Mesenchymal stem cell (in vitro differentiated cells and primary cell): ENCODE results near the gene ZDHHC13.

ENCODE experiments used
- DNase-seq: peaks from one replicate; pipeline ENCODE4 v3.0.0-alpha.2; 2013
- H2AFZ ChIP-seq: one replicate; pipeline ENCODE4 v1.6.1; 2013; ENCODE audit warnings: low read depth, mild to moderate bottlenecking, control low read depth, inconsistent platforms, low read length, moderate library complexity
- H2AK5ac ChIP-seq: 2 replicates; pipeline ENCODE4 v1.6.1; 2013; ENCODE audit warnings: low read length, moderate library complexity, mild to moderate bottlenecking, inconsistent platforms; ENCODE audit not compliant: severe bottlenecking
- H2BK120ac ChIP-seq: one replicate; pipeline ENCODE4 v1.6.1; 2013; ENCODE audit warnings: low read depth, mild to moderate bottlenecking, inconsistent platforms, low read length, moderate library complexity
- H2BK12ac ChIP-seq, 2 experiments: one replicate each; pipeline ENCODE4 v1.6.1; 2013; ENCODE audit warnings: inconsistent platforms in 2 of 2, low read length in 2 of 2, mild to moderate bottlenecking in 2 of 2, moderate library complexity in 2 of 2, control low read depth in 1 of 2
- H2BK15ac ChIP-seq: one replicate; pipeline ENCODE4 v1.6.1; 2013; ENCODE audit warnings: mild to moderate bottlenecking, low read depth, inconsistent platforms; ENCODE audit not compliant: poor library complexity, severe bottlenecking
- H2BK5ac ChIP-seq: 2 replicates; pipeline ENCODE4 v1.6.1; 2013; ENCODE audit warnings: low read depth, mild to moderate bottlenecking, low read length, control low read depth, inconsistent platforms; ENCODE audit not compliant: poor library complexity, severe bottlenecking
- H3K14ac ChIP-seq, 2 experiments: one replicate each; pipeline ENCODE4 v1.6.1; 2013; ENCODE audit warnings: inconsistent platforms in 2 of 2, low read length in 2 of 2, control low read depth in 1 of 2, mild to moderate bottlenecking in 1 of 2, moderate library complexity in 1 of 2
- H3K18ac ChIP-seq, 2 experiments: one replicate each; pipeline ENCODE4 v1.6.1; 2013; ENCODE audit warnings: inconsistent platforms in 2 of 2, low read length in 2 of 2, control low read depth in 1 of 2, low read depth in 1 of 2, mild to moderate bottlenecking in 1 of 2
- H3K23ac ChIP-seq, 2 experiments: one replicate each; pipeline ENCODE4 v1.6.1; 2013; ENCODE audit warnings: inconsistent platforms in 2 of 2, low read length in 2 of 2, mild to moderate bottlenecking in 2 of 2, moderate library complexity in 2 of 2, control low read depth in 1 of 2
- H3K27ac ChIP-seq: 2 replicates; pipeline ENCODE4 v1.5.1; 2013; ENCODE audit warnings: mild to moderate bottlenecking, moderate library complexity, low read length, control low read depth, inconsistent platforms; ENCODE audit not compliant: poor library complexity, severe bottlenecking
- H3K27me3 ChIP-seq, 2 experiments: 2 replicates each; pipeline versions ENCODE4 v1.6.1 to v1.7.0; 2013; ENCODE audit warnings: low read length in 2 of 2, mild to moderate bottlenecking in 2 of 2, moderate library complexity in 2 of 2, control low read depth in 1 of 2, inconsistent platforms in 1 of 2; ENCODE audit not compliant: control insufficient read depth in 1 of 2, insufficient read depth in 1 of 2
- H3K36me3 ChIP-seq, 2 experiments: 2 replicates each; pipeline versions ENCODE4 v1.6.1 to v1.7.0; 2013; ENCODE audit warnings: low read length in 2 of 2, control low read depth in 1 of 2, inconsistent platforms in 1 of 2, low read depth in 1 of 2, mild to moderate bottlenecking in 1 of 2; ENCODE audit not compliant: insufficient read depth in 2 of 2, control insufficient read depth in 1 of 2
- H3K4ac ChIP-seq, 2 experiments: one replicate each; pipeline ENCODE4 v1.6.1; 2013; ENCODE audit warnings: inconsistent platforms in 2 of 2, low read length in 2 of 2, mild to moderate bottlenecking in 2 of 2, moderate library complexity in 2 of 2, control low read depth in 1 of 2, low read depth in 1 of 2
- H3K4me1 ChIP-seq: 2 replicates; pipeline ENCODE4 v1.6.1; 2013; ENCODE audit warnings: low read depth, low read length, control low read depth; ENCODE audit not compliant: control insufficient read depth, insufficient read depth
- H3K4me2 ChIP-seq: 2 replicates; pipeline ENCODE4 v1.6.1; 2013; ENCODE audit warnings: low read length, mild to moderate bottlenecking, inconsistent platforms; ENCODE audit not compliant: poor library complexity, severe bottlenecking
- H3K4me3 ChIP-seq, 2 experiments: 2 replicates each; pipeline versions ENCODE4 v1.5.1 to v1.7.0; 2013; ENCODE audit warnings: low read length in 2 of 2, mild to moderate bottlenecking in 2 of 2, control low read depth in 1 of 2, low read depth in 1 of 2; ENCODE audit not compliant: insufficient read depth in 1 of 2
- H3K79me1 ChIP-seq: replicated peaks from 2 replicates; pipeline ENCODE4 v1.6.1; 2013; ENCODE audit warnings: mild to moderate bottlenecking, control low read depth, low read length, inconsistent platforms; ENCODE audit not compliant: poor library complexity, severe bottlenecking
- H3K9ac ChIP-seq: 2 replicates; pipeline ENCODE4 v1.7.0; 2013; ENCODE audit warnings: mild to moderate bottlenecking, low read length, moderate library complexity
- H3K9me3 ChIP-seq: 2 replicates; pipeline ENCODE4 v1.7.0; 2013; ENCODE audit warnings: mild to moderate bottlenecking, low read length; ENCODE audit not compliant: control insufficient read depth
- H4K8ac ChIP-seq: one replicate; pipeline ENCODE4 v1.6.1; 2013; ENCODE audit warnings: inconsistent platforms, mild to moderate bottlenecking, low read length, moderate library complexity
- H4K91ac ChIP-seq: one replicate; pipeline ENCODE4 v1.6.1; 2013; ENCODE audit warnings: mild to moderate bottlenecking, low read length, inconsistent platforms
- WGBS: methylation state at CpG from one replicate; pipeline ENCODE4 v1.1.7; 2013; ENCODE audit warnings: mixed read lengths; 5-methylcytosine and 5-hydroxymethylcytosine counted together

ZDHHC13 gene

DNA sequence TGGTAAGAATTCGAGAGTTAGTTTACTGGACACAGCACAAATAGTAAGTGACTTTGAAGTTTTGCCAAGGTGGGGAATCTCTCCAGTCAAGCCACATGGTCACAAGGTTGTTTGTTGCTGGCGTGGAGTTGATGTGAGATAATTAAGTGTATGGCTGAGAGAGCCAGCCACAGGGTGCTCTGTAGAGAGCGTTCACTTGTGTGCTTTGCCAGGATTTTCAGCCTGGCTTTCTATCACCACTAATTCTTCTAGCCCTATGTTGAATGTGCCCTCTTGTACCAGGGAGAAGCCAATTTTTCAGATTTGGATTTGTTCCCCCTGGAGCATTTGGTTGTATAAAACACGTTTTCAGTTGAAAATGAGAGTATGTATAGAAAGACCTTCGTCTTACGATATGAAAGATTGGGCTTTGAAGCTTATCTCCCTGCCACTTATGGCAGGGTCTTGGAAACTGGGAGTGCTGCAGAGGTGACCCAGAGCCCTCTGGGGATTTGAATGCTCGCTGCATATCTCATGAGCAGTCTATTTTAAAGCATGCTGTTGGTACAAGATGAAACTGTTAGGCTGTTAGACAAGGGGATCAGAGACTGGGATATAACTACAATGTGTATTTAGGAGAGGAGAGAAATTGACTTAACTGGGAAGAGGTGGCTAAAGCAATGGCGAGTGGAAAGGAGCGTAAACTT lies 56.2 kb downstream of the ZDHHC13 start:
- Histone ChIP-seq H3K14ac (no peak overlapping the region), H2BK15ac (no peak overlapping the region)

DNA sequence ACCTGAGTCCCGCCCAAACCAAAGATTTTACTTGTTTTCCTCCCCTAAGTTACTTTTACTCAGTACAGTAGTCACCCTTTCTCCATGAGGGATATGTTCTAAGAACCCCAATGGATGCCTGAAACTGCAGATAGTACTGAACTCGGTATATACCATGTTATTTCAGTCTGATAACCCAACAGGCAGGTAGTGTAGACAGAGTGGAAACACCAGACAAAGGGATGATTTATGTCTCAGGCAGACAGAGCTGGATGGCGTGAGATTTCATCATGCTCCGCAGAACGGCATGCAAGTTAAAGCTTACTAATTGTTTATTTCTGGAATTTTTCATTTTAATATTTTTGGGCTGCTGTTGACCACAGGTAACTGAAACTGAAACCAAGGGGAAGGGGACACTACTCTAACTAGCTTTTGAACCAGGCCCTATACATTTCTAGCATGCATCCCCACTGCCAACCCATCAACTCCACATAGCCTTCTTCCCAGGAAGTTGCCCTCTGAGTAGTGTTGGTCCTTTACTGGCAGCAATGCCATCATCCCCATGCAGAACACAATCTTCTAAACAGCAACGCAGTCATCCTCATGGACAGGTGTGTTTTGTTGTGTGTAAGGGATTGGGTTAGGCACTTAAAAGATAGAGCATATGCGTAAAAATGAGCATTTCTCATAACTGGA lies 57.1 kb downstream of the ZDHHC13 start:
- Histone ChIP-seq H3K9me3 (no peaks in the 10 kb centered on the region), H3K79me1 (no peaks in the 10 kb centered on the region), H3K4me2 (no peak overlapping the region), H3K23ac (no peak overlapping the region), H3K27ac (no peak overlapping the region), H2AK5ac (no peak overlapping the region), H3K4ac (no peak overlapping the region), H3K36me3 (peaks cover 6 to 54% of the 10 kb centered on the region in 2 experiments), H2AFZ (no peak overlapping the region), H3K9ac (no peak overlapping the region), H3K4me1 (no peaks in the 10 kb centered on the region), H3K4me3 (no peak overlapping the region), H3K18ac (no peak overlapping the region), H2BK120ac (no peak overlapping the region), H3K27me3 (no peaks in the 10 kb centered on the region), H4K8ac (no peak overlapping the region), H2BK15ac (no peak overlapping the region), H4K91ac (no peak overlapping the region), H3K14ac (no peak overlapping the region), H2BK12ac (no peak overlapping the region), H2BK5ac (no peak overlapping the region)
- WGBS = 98% methylated on average over 7 of the region's 7 CpGs
- DNase-seq = no peak

More for the DNA sequence above, 56.2 kb downstream of the ZDHHC13 start:
- Histone ChIP-seq H3K79me1 (no peaks in the 10 kb centered on the region), H3K4me3 (no peak overlapping the region), H3K4me2 (no peak overlapping the region), H2AK5ac (no peak overlapping the region), H3K36me3 (peaks cover 6 to 64% of the 10 kb centered on the region in 2 experiments), H3K27ac (no peak overlapping the region), H3K4ac (no peak overlapping the region), H3K23ac (no peak overlapping the region), H3K9ac (no peak overlapping the region), H3K27me3 (no peaks in the 10 kb centered on the region), H2BK120ac (no peak overlapping the region), H3K18ac (no peak overlapping the region), H2BK5ac (no peak overlapping the region), H2AFZ (no peak overlapping the region), H3K9me3 (no peaks in the 10 kb centered on the region), H2BK12ac (no peak overlapping the region), H3K4me1 (no peaks in the 10 kb centered on the region), H4K8ac (no peak overlapping the region), H4K91ac (no peak overlapping the region)
- 94% methylated on average over 9 of the region's 9 CpGs for WGBS
- DNase-seq = no peak

DNA sequence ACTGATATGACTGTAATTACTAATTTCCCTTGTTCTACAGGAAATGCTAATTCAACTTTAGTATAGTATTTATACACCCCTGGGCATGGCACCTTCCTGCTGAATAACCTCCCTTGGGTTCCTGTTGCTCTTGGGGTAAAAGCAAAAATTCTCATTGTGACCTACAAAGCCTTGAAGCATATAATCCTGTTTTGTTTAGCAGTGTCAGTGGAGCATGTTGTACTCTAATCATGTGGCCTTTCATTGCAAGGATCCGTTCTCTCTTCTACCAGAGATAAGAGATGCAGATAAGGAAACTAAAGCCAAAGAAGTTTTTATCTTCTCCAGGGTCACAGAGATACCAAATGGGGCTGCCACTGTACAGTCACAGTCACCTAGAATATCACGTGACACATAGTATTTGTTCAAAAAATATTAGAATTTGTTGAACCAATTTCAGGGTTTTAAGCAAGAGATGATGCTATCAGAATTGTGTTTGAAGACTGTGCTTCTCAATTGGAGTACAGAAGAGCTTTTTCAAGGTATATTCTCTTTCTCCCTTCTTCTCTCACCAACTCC lies 59.7 kb downstream of the ZDHHC13 start:
- WGBS = 90% methylated on average over 1 of the region's 2 CpGs
- Histone ChIP-seq H2BK12ac (no peak overlapping the region), H3K36me3 (peaks cover 6 to 45% of the 10 kb centered on the region in 2 experiments), H2BK120ac (no peak overlapping the region), H2AK5ac (no peak overlapping the region), H3K9ac (no peak overlapping the region), H3K27me3 (no peaks in the 10 kb centered on the region), H3K79me1 (no peaks in the 10 kb centered on the region), H3K27ac (no peak overlapping the region), H3K4me2 (no peak overlapping the region), H3K18ac (no peak overlapping the region), H3K9me3 (no peaks in the 10 kb centered on the region), H2AFZ (no peak overlapping the region), H3K4me3 (no peak overlapping the region), H3K4me1 (no peaks in the 10 kb centered on the region), H2BK15ac (no peak overlapping the region), H3K23ac (no peak overlapping the region), H4K8ac (no peak overlapping the region), H4K91ac (no peak overlapping the region), H3K4ac (no peak overlapping the region), H2BK5ac (no peak overlapping the region), H3K14ac (no peak overlapping the region)
- no peak for DNase-seq

DNA sequence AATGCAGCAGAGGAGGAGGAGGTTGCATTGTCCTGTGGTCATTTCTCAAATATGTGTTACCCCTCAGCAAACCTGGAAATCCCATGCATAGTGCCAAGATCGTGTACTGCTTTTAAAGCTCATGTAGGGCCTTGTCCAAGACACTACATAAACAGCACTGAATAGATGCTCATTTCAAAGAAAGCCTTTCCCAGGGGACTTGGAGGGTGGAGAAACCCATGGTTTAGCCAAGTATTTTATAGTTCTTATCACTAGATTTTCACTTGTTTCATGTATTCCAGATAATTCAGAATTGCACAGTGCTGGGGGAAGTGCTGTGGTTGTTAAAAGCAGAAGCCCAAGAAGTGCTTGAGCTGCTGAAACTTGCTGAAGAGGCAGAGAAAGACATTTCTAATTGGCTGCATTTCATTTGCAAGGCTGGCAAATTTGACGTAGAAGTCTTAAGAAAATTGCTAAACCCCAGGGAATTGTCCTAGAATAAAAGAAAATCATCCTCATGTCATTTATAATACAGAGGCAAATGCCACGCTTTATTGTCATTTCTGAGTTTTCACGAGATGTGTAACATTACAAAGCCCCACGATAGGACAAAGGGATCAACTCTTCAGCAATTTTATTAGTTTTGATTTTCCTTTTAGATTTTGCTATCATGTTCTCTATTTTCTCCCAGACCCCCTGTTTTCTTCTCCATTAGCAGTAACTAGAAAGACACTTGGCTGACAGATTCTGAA lies 64.7 kb downstream of the ZDHHC13 start:
- Histone ChIP-seq H3K36me3 (peaks cover 0 to 7% of the 10 kb centered on the region in 2 experiments), H3K4me3 (no peak overlapping the region)
- WGBS = 97% methylated on average over 4 of the region's 5 CpGs

More for the DNA sequence above, 64.7 kb downstream of the ZDHHC13 start:
- no peak overlapping the region for H2AFZ ChIP-seq
- H3K9me3 ChIP-seq = no peaks in the 10 kb centered on the region
- no peaks in the 10 kb centered on the region for H3K27me3 ChIP-seq
- no peak overlapping the region for H3K4me2 ChIP-seq
- H4K8ac ChIP-seq = no peak overlapping the region
- no peak for DNase-seq
- no peaks in the 10 kb centered on the region for H3K4me1 ChIP-seq
- no peak overlapping the region for H3K27ac ChIP-seq
- no peak overlapping the region for H3K14ac ChIP-seq
- no peaks in the 10 kb centered on the region for H3K79me1 ChIP-seq
- H2BK120ac ChIP-seq = no peak overlapping the region
- no peak overlapping the region for H2AK5ac ChIP-seq
- no peak overlapping the region for H4K91ac ChIP-seq
- no peak overlapping the region for H3K18ac ChIP-seq
- no peak overlapping the region for H2BK5ac ChIP-seq
- H3K4ac ChIP-seq = no peak overlapping the region
- H2BK15ac ChIP-seq = no peak overlapping the region
- H3K9ac ChIP-seq = no peak overlapping the region
- H3K23ac ChIP-seq = no peak overlapping the region
- no peak overlapping the region for H2BK12ac ChIP-seq
